ENCODE results near the gene LEPROT. TPM values are rescaled to one million over a fixed set of nuclear protein-coding genes. Genes with fewer than 3 reads are reported as not detected.
"Not testable (repeated sequence)": the region's sequence is repeated elsewhere in the genome, so short reads cannot be mapped to it uniquely, and the experiment has no call there.

The LEPROT gene
- total RNA-seq, 2 donors from 2014 or later, result 45.1 to 77.6 TPM

GRCh38 chr1:65443647-65444046 lies 23.2 kb downstream of the LEPROT start:
- Histone ChIP-seq H3K27ac (no peak overlapping the region), H3K4me1 (no peaks in the 10 kb centered on the region), H3K9me3 (no peaks in the 10 kb centered on the region), H3K4me3 (no peak overlapping the region), H3K9ac (ENCODE audit: low read depth in 2 of 2, low read length in 2 of 2) (no peak overlapping the region), H3K27me3 (no peaks in the 10 kb centered on the region), H3K36me3 (no peaks in the 10 kb centered on the region)
- no peak for DNase-seq
- no peak for TF ChIP-seq CTCF (IDR thresholded peaks at IDR 0.05)
- intact Hi-C loops (cut with DNase I), result no loop called here

GRCh38 chr1:65444128-65444640 lies 23.7 kb downstream of the LEPROT start:
- TF ChIP-seq CTCF (IDR thresholded peaks at IDR 0.05), result no peak
- H3K9ac ChIP-seq (ENCODE audit: low read depth in 2 of 2, low read length in 2 of 2), result no peak overlapping the region
- H3K27me3 ChIP-seq, result no peaks in the 10 kb centered on the region
- no peaks in the 10 kb centered on the region for H3K4me1 ChIP-seq
- no peak for DNase-seq
- H3K9me3 ChIP-seq, result no peaks in the 10 kb centered on the region
- no peak overlapping the region for H3K4me3 ChIP-seq
- no peak overlapping the region for H3K27ac ChIP-seq
- H3K36me3 ChIP-seq, result no peaks in the 10 kb centered on the region
- intact Hi-C loops (cut with DNase I), result no loop called here

- no peak for DNase-seq
Measured at GRCh38 chr1:65445837-65446236, 25.4 kb downstream of the LEPROT start.

GRCh38 chr1:65449214-65449823 lies 28.9 kb downstream of the LEPROT start:
- intact Hi-C loops (cut with DNase I), result no loop called here
- Histone ChIP-seq H3K27ac (no peak overlapping the region), H3K9me3 (no peaks in the 10 kb centered on the region), H3K4me3 (no peak overlapping the region), H3K27me3 (no peaks in the 10 kb centered on the region), H3K4me1 (no peaks in the 10 kb centered on the region), H3K36me3 (no peaks in the 10 kb centered on the region), H3K9ac (ENCODE audit: low read depth in 2 of 2, low read length in 2 of 2) (no peak overlapping the region)
- TF ChIP-seq CTCF (IDR thresholded peaks at IDR 0.05), result no peak
- DNase-seq, result no peak

More at GRCh38 chr1:65445837-65446236, 25.4 kb downstream of the LEPROT start:
- H3K36me3 ChIP-seq, result no peaks in the 10 kb centered on the region
- no peak overlapping the region for H3K4me3 ChIP-seq
- H3K4me1 ChIP-seq, result no peaks in the 10 kb centered on the region
- intact Hi-C loops (cut with DNase I), result no loop called here
- H3K27me3 ChIP-seq, result no peaks in the 10 kb centered on the region
- no peaks in the 10 kb centered on the region for H3K9me3 ChIP-seq
- H3K27ac ChIP-seq, result no peak overlapping the region
- no peak overlapping the region for H3K9ac ChIP-seq (ENCODE audit: low read depth in 2 of 2, low read length in 2 of 2)
- no peak for TF ChIP-seq CTCF (IDR thresholded peaks at IDR 0.05)

GRCh38 chr1:65455678-65456077 lies 35.2 kb downstream of the LEPROT start:
- intact Hi-C loops (cut with DNase I); H3K36me3 ChIP-seq; H3K4me1 ChIP-seq; H3K9ac ChIP-seq (ENCODE audit: low read depth in 2 of 2, low read length in 2 of 2); DNase-seq; H3K9me3 ChIP-seq; H3K4me3 ChIP-seq; H3K27ac ChIP-seq; H3K27me3 ChIP-seq: not testable (repeated sequence)

GRCh38 chr1:65456481-65456880 lies 36.0 kb downstream of the LEPROT start:
- intact Hi-C loops (cut with DNase I), result no loop called here
- H3K4me1 ChIP-seq, result no peaks in the 10 kb centered on the region
- no peak for DNase-seq
- H3K9me3 ChIP-seq, result no peaks in the 10 kb centered on the region
- no peak overlapping the region for H3K9ac ChIP-seq (ENCODE audit: low read depth in 2 of 2, low read length in 2 of 2)
- no peak for TF ChIP-seq CTCF (IDR thresholded peaks at IDR 0.05)
- H3K27me3 ChIP-seq, result no peaks in the 10 kb centered on the region
- no peaks in the 10 kb centered on the region for H3K36me3 ChIP-seq
- H3K27ac ChIP-seq, result no peak overlapping the region
- H3K4me3 ChIP-seq, result no peak overlapping the region
